ENCODE results near the gene SNCB.

DNA sequence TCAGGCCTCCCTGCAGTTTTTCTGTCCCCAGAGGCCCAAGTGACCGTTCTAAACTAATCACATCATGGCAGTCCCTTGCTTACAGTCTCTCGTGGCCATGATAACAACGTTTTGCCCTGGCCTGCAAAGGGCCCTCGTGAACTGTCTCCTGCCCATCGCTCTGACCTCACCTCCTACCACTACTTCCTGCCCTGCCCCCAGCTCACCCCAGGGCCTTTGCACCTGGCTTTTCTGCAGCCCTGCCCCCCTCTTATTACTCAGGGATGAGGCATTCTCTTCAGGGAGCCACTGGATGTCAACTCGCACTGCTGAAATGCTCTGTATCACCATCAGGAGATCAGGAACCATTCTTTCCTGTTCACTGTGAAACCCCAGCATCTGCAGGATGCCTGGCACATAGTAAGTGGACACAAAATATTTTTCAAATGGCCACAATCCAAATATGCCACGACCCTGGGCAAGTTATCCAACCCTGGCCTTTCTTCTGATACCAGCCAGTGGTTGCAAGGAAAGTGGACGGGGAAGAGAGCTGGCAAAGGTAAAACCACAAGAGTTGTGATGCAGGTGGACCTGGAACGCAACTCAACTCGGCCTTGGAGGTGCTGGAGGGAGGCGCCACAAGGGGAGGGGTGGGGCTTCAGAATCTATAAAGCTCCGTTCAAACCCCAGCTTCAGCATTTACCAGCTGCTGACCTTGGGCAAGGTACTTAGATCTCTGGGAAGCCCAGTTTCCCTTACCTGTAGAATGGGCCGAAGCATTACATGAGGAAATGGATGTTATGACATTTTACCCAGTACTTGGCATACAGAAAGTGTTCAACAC, 1.7 kb downstream of the SNCB start:
- TF ChIP-seq CTCF (conservative IDR thresholded peaks at IDR 0.05) = no peak
- no peak for TF ChIP-seq ZFX (IDR thresholded peaks at IDR 0.05)
